ENCODE measurements around the gene CTNND1.
"Not testable (repeated sequence)": the region's sequence is repeated elsewhere in the genome, so short reads cannot be mapped to it uniquely, and the experiment has no call there.

CTNND1 gene

DNA sequence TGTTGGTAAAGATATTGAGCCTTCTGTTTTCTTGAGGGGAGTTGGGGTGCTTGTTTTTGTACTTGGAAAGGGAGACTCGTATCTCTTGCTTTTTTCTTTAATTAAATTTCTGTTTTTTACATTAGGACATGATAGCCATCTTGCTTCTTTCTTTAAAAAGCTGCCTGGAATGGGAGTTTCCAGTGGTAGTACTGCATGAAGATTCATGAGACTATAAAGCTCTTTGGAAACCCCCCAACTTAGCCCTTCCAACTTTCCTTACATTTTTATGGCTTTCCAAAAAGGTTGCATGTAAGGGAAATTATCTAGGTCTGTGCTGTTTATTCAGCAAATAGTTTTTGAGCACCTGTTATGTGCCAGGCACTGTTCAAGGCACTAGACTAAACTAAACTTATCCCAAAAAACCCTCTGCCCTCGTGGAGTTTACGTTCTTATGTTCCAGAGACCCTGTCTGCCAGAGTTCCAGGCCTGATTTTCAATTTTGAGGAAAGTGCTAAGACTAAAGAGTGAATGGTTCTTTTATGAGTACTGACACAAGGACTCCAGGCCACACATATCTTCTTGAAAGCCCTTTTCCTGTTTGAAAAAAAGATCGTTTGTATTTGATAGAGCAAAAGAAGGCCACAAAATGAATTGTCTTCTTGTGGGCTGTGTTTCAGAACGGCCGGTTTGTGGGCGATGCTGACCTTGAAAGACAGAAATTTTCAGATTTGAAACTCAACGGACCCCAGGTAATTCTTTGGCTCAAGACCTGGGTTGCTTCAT is 31.9 kb downstream of the CTNND1 start:
- no peak for DNase-seq

DNA sequence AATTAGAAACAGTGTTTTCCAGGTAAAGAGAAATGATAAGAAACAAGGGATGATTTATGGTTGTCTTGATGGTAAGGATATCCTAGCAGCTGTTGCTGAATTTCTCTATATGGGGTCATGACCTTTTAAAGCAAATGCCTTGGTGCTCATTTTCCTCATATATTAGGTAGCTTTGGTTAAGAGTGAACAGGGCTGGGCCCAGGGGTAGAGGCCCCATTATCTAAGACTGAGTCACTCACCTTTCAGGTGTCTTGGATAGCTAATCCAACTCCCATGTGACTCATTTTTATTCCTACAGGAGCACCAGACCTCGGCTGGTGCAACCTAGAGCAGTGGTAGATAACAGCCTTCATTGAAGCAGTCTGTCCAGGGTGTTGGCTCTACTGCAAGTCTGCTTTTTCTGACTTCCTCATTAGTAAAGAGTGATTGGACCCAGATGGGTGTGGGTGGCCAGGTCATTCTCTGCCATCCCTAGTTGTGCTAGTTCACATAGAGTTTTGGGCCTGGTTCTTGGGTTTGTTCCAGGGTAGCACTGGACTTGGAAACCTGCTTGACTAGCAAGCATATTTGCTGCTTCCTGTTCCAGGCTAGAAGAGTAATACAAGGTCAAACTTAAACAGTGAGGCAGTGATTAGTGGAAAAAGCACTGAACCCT is 37.4 kb downstream of the CTNND1 start:
- no peak for DNase-seq

GRCh38 chr11:57800444-57801182 is 39.0 kb downstream of the CTNND1 start:
- DNase-seq: no peak

DNA sequence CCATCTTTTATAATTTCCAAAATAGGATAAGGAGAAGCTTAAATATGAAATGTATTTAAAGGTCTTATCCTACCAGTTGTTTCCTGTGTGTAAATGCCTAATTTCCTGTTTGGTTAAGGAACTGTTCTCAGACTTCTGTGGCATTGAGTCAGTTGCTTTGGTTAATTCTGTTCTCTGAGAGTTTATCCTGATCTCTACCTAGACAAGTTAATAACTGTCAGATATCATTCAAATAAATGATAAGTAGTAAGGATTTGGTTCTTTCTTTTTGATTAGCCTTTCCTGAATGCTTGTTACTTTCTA is 39.5 kb downstream of the CTNND1 start:
- no peak for DNase-seq

DNA sequence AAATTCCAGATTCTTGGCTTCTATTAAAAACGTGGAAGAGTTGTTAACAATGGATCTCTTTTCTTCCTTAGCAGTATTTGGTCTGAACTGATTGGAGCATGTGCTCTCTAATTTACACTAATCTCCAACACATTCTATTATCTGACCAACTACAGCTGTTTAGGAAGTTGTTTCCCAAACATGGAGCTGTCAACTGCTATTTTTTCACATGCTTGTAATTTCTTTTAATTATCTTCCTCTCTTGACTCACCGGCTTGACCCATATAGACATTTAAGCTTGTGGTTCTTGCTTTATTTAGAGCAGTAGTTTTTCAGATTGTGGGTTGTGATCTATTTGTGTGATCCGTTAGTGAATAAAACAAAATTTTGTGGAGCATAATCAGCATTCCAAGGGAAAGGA is 40.8 kb downstream of the CTNND1 start:
- DNase-seq: no peak

GRCh38 chr11:57804466-57804865 is 42.9 kb downstream of the CTNND1 start:
- no peak for DNase-seq

GRCh38 chr11:57805780-57806179 is 44.2 kb downstream of the CTNND1 start:
- DNase-seq: no peak

DNA sequence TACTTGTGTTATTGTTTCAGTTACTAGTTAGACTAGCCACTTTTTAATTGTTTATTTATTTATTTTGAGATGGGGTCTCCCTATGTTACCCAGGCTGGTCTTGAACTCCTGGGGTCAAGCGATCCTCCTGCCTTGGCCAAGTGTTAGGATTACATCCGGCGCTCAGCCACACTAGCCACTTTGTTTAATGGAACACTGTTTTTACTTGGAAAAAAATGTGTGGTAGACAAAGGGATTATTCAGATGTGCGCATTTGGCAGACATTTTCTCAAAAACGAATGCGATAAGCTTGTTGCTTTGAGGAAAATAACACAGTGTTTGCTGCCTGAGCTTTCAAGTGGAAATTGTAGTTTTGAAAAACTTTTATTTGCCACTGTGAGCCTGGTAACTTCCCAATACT is 51.0 kb downstream of the CTNND1 start:
- no peak for DNase-seq

DNA sequence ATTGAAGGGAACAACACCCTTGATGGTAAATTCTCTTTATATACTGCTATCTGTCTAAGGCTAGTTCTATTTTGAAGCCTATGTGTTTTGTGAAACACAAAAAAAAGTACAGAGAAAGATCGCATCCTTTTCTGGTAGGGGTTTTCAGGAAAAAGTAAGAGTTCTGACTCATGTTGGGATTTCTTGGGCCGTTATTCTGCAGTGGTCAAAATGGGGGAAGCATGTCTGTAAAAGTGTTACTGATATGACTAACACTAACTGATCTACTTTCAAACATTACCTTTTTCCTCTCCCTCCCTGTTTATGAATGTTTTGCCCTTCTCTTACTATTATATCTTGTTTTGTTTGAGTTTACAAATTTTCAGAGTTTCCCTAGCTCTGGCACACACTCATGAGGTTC is 53.9 kb downstream of the CTNND1 start:
- no peak for DNase-seq

- DNase-seq: no peak
These were observed 54.3 kb downstream of the CTNND1 start for GRCh38 chr11:57815877-57816276.

DNA sequence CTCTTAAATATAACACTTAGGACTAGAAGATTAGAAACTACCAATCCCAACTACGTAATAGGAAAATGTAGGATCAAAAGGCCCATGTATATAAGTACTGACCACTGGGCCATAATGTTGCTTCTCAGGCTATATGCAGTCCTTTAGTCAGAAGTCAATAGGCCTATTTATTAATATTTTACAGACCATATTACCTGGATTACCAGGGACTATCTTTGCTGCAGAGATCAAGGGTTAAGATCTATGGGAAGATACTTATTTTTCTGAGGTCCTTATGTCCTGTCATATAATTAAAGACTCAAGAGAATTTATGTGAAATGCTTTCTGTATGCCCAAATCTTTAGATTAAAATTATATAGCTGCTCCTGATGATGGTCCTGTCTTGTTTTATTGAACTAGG is 57.2 kb downstream of the CTNND1 start:
- no peak for DNase-seq

DNA sequence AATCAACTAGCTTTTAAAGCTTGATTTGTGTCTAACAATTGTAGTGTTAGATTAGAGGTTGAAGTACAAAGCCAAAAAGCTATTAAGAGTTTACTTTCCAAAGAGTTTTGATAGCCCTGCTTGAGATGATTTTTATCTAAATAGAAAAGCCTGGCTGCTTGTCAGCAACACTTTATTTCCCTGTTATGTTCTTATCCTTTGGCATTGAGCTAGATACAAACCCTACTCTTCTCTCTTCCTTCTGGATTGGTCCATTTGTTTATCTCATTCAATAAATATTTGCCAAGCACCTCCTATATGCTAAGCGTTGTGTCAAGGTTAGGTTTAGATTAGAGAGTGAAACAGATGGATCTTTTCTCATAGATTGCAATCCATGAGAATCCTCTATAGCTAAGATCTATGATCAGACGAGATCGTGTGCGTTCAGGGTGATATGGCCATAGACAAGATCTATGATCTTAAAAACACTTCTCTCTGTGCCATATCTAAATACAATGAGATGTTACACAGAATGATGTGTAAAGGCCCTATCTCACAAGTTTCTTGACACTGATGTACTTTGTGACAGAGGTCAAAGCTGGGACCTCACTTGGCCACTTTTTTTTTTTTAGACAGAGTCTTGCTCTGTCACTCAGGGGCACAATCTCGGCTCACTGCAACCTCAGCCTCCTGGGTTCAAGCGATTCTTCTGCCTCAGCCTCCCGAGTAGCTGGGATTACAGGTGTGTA is 57.8 kb downstream of the CTNND1 start:
- DNase-seq: no peak

- DNase-seq: no peak
These were observed 62.3 kb downstream of the CTNND1 start for GRCh38 chr11:57823859-57824258.

DNA sequence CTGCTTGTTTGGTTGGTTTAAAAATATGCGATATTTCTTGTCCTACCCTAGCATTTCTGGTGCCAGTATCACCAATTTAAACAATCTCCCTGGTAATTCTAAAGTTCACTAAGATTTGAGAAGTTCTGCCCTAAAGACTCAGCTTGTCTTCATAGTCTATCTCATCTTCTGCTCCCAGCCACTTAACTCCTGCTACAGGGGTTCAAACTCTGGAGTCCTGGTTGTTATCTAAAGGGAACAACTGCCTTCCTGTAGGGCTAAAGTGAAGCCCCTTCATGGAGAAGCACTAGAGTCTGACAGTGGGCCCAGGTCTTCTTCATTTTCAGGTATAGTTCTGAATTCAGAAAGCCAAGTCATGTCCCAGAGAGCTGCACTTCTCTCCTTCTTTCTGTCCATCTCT is 73.2 kb downstream of the CTNND1 start:
- DNase-seq: no peak

DNA sequence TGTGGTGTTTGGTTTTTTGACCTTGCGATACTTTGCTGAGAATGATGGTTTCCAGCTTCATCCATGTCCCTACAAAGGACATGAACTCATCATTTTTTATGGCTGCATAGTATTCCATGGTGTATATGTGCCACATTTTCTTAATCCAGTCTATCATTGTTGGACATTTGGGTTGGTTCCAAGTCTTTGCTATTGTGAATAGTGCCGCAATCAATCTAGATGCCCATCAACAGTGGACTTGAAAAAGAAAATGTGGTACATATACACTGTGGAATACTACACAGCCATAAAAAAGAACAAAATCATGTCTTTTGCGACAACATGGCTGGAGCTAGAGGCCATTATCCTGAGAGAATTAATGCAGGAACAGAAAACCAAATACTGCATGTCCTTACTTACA is 77.0 kb downstream of the CTNND1 start:
- DNase-seq: not testable (repeated sequence)

GRCh38 chr11:57842873-57843272 is 81.3 kb downstream of the CTNND1 start:
- DNase-seq: no peak

DNA sequence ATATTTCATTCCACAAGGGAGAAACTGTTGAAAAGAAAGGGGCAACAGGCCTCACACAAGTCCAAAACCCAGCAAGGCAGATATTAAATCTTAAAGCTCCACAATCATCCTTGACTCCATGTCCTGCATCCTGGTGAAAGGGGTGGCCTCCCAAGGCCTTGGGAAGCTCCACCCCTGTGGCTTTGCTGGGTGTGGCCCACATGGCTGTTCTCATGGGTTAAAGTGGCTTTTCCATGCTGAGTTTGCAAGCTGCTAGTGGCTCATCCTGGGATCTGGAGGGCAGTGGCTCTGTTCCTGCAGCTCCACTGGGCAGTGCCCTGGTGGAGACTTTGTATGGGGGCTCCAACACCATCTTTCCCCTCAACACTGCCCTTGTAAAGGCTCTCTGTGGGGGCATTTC is 106.4 kb downstream of the CTNND1 start:
- DNase-seq: no peak

GRCh38 chr11:57868491-57868890 is 106.9 kb downstream of the CTNND1 start:
- DNase-seq: no peak
